GM18505 (cell line): Measurements from ENCODE around the gene DNM2.

ENCODE experiments used
- ATAC-seq: cut with Tn5 transposase; IDR thresholded peaks from one replicate; pipeline ENCODE4 v1.9.1; 2021; ENCODE audit not compliant: unreplicated experiment
- POLR2A ChIP-seq: IDR thresholded peaks from 4 replicates; pipeline ENCODE4 v1.6.1; 2011; ENCODE audit warnings: borderline replicate concordance; ENCODE audit not compliant: insufficient read depth, insufficient read length; ENCODE audit errors: extremely low read depth

The DNM2 gene

DNA sequence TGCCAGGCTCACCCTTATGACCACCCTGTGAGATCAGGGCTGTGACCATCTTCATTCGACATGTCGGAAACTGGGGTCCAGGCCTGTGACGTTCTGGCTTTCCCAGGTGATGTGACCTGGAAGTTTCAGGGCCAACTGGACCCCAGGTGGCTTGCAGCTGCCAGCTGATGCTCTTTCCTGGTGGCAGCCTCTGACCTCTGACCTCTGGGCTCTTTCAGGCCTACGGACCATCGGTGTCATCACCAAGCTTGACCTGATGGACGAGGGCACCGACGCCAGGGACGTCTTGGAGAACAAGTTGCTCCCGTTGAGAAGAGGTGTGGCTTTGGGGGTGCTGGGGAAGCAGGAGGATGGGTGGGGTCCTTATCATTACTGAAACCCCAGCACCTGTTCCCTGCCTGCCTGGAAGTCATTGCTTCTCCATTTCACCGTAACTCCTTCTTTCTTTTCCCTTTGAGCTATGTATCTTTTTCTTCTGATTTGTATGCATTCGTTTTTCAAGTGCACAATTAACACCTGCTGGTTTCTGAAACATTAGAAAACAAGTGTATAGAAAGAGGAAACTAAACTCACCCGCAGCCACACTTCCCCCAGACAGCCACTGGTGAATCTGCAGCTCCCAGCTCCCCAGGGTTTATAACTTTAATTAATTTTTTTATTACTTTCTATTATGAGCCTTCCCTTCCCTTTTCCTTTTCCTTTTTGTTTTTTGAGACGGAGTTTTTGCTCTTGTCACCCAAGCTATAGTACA, 59.2 kb downstream of the DNM2 start:
- no peak for ATAC-seq
- peak; percentile 26 for TF ChIP-seq POLR2A

DNA sequence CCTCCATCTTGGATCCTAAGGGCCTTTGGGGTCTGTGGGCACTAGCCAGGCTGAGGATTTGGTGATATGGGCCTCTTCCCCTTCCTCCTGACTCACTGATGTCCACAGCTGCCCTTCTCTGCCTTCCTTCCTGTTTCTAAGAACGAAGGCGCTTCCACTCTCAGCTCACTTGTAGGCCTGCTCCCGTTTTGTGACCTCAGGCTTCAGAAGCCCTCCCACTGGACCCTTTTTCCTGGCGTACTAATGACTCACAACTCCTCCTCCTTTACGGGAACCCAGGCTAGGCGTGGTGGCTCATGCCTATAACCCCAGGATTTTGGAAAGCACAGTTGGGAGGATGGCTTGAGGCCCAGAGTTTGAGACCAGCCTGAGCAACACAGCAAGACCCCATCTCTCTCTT, 62.5 kb downstream of the DNM2 start:
- TF ChIP-seq POLR2A = no peak
- no peak for ATAC-seq

DNA sequence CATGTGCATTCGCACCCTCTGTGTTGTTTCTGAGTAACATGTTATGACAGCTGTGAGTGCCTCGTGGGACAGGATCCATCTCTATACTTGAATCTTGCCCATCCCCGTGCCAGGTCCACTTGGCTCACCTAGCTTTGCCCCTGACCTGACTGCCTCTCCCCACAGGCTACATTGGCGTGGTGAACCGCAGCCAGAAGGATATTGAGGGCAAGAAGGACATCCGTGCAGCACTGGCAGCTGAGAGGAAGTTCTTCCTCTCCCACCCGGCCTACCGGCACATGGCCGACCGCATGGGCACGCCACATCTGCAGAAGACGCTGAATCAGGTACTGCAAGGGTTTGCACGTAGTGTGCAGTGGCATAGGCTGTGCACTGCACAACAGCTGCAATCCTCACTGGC, 64.9 kb downstream of the DNM2 start:
- no peak for ATAC-seq
- TF ChIP-seq POLR2A = no peak

DNA sequence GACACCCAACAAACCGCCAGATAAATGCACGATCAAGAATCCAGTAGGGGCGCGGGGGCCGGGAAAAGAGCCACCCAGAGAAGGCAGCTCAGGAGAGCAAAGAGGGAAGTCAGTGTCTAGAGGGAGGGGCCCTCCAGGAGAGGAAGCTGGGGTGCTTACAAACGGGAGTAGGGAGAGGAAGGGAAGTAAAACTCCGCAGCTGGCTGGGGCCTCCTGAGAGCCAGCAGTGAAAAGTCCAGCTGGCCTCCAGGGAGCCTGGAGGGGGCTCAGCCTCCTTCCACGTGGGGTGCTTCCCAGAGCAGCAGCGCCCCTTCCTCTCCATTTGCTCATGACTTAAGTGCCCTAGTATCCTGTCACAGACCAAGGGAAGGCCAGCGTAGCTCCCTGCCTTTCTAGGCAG, 66.4 kb downstream of the DNM2 start:
- no peak for ATAC-seq
- no peak for TF ChIP-seq POLR2A

DNA sequence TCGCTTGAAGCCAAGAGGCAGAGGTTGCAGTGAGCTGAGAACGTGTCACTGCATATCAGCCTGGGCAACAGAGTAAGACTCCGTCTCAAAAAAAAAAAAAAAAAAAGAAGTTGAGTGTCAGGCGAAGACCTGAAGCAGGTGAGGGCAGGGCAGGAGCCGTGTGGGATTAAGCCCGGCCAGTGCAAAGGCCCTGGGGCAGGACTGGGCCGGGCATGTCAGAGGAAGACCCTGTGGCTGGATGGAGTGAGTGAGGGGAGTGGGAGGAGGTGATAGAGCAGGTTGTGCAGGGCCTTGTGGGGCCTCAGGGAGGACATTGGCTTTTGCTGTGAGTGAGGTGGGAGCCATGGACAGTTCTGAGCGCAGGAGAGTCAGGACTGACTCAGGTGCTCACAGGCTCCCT, 70.3 kb downstream of the DNM2 start:
- no peak for ATAC-seq
- TF ChIP-seq POLR2A = no peak

DNA sequence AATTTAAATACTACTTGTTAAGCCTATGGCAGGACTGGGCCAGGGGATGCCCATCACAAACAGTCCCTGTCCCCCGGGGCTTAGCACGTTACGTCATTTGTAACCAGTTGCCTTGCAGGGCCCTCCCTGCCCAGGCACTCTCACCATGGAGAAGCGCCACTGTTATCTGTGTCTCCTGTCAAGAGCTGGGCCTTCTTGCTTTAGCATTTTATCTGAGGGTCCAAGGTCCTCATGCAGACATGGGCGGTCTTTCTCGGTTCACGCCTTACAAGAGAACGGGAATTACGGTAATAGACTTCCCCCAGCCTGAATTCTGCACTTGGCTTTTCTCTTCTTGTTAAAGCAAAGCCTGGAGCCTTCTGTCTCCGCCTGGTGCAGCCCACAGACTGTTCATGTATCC, 72.0 kb downstream of the DNM2 start:
- ATAC-seq = no peak
- TF ChIP-seq POLR2A = no peak

DNA sequence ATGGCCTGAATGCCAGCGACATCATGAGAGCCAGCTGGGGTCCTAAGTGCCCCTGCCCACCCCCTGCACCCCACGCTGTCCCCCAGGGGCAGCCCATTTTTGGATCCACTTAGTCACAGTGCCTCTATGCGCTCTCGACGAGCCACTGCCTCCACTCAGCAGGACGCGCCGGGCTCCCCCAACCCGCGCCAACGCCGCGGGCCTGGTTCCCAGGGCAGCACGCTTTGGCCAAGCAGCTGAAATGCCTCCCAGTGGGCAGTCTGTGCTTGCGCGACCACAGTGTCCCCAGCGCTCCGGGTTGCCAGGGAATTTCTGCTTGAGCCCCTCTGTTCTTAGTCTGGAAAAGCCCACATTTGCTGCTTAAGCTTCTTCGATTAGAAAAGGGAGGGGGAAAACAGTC, 78.8 kb downstream of the DNM2 start:
- ATAC-seq = no peak
- TF ChIP-seq POLR2A = no peak

- ATAC-seq = no peak
These were observed 79.2 kb downstream of the DNM2 start for GRCh38 chr19:10797078-10797477.

DNA sequence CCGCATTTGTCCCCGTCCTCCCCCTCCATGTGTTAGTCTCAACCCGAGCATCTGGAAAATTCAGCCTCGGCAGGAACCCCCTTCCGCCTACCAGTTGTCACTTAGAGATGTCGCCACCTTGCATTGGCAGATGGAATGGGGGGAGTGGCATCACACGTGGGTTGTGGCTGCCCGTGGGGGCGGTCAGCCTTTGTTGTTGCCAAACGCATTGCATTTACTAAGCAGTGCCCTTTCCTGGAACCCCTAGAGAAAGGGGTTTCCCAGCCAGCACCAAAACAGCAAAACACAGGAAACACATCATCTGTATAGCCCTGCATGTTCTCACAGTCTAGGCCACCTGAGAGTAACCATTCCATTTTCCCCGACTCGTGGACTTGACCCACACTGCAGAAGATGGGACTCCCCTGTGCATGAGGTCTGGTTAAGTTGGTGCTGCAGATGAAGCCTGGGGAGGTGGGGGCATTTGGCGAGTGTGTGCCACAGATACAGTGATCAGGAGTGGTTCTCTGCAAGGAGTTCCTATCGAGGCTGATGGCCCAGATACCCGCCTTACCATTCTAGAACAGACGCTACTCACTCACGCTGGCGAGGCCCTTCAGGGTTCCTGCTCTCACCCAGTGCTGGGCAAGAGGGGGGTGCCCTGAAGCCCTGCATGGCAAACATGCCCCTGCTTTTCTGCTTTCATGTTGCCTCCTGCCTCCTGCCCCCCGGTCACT, 79.8 kb downstream of the DNM2 start:
- no peak for ATAC-seq
- TF ChIP-seq POLR2A = no peak

More at GRCh38 chr19:10797078-10797477, 79.2 kb downstream of the DNM2 start:
- no peak for TF ChIP-seq POLR2A

DNA sequence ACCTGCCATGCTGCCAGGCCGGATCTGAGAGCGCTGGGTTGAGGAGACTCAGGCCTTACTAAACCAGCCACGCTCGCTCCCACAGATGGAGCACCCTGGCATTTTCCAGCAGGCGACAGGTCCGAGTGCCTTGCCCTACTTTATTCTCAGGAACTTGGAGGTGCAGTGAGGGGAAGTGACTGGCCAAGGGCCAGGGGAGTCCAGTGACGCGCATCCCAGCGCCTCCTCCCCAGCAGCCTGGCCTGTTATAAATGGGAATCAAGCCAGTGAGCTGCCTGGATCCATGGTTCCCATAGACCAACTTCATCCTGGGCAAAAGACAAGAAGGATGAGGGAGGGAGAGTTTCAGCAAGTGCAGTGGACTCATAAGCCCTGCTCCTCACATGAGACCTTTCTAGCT, 82.6 kb downstream of the DNM2 start:
- no peak for ATAC-seq
- no peak for TF ChIP-seq POLR2A

DNA sequence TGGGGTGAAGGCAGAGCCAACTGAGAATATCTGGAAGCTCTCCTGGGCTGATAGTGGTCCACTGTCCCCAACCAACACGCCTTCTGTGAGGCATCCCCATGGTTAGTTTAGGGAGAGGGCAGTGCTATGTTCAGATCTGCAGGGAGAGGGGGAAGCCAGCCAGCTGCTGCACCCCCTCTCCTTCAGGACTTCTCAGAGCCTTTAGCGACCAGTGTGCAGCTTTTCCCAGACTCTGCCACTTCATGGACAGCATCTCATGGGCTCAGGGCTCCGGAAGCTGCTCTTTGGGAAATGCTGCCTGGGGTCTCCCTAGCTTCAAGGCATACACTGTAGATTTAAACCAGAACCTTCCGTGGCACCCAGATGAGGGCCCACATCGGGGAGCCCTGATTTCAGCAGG, 84.6 kb downstream of the DNM2 start:
- ATAC-seq = no peak

GRCh38 chr19:10803252-10803651, 85.4 kb downstream of the DNM2 start:
- ATAC-seq = no peak
- TF ChIP-seq POLR2A = no peak

More for the DNA sequence above, 84.6 kb downstream of the DNM2 start:
- no peak for TF ChIP-seq POLR2A

GRCh38 chr19:10805065-10805757, 87.3 kb downstream of the DNM2 start:
- no peak for ATAC-seq
- no peak for TF ChIP-seq POLR2A
